ENCODE data around the gene CCDC81.

Gene CCDC81

DNA sequence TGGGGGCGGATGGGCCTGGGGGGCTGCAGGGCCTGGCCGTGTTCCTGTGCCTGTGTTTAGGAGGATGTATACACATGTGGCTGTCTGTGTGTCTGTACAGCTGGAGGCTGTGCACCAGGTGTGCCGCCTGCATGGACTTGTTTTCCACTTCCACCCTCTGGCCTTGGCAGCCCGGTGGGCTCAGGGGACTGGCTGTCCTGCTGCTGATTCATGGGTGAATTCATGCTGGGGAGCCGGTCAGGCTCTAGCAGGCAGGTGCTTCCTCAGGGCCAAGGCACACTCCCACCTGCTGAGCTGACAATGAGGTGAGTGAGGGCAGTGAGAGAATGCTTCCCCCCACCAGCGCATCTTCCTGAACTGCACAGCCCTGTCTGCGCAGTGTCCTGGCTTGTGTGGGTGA is 88.4 kb downstream of the CCDC81 start:
- Histone ChIP-seq H3K4me2 (ENCODE audit: low read length) (no peak overlapping the region), H3K27me3 (ENCODE audit: control insufficient read depth, insufficient read depth, low read length) (no peaks in the 10 kb centered on the region), H3K9me3 (ENCODE audit: control insufficient read depth, low read length) (no peaks in the 10 kb centered on the region), H3K79me2 (no peaks in the 10 kb centered on the region), H3K4me1 (peaks cover 6% of the 10 kb centered on the region), H3K36me3 (ENCODE audit: control insufficient read depth, insufficient read depth, low read length) (no peaks in the 10 kb centered on the region), H2AFZ (no peak overlapping the region), H3K27ac (no peak overlapping the region), H3K9ac (no peak overlapping the region), H3K4me3 (ENCODE audit: low read depth, low read length) (no peak overlapping the region)
- no peak for TF ChIP-seq CTCF (IDR thresholded peaks at IDR 0.05)

DNA sequence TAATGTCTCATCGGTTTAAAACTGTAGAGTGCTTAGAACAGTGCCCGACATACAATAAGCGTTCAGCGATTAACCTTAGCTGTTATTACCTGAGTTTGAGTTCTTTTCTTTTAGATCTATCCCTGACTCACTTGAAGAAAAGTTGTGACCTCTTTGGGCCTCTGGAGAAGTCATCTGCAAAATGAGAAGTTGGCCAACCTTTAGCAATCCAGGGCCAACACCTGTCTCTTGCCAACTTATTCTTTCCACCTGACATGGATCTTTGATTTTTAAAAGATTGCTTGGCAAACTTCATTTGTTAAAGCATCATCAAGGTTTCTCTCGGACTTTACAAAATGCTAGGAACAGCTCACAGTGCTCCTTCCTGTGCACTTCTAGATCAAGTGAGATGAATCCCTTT is 89.3 kb downstream of the CCDC81 start:
- H2AFZ ChIP-seq, result no peak overlapping the region
- no peak overlapping the region for H3K9ac ChIP-seq
- H3K4me1 ChIP-seq, result peaks cover 6% of the 10 kb centered on the region
- H3K9me3 ChIP-seq (ENCODE audit: control insufficient read depth, low read length), result no peaks in the 10 kb centered on the region
- no peak overlapping the region for H3K4me2 ChIP-seq (ENCODE audit: low read length)
- H3K27me3 ChIP-seq (ENCODE audit: control insufficient read depth, insufficient read depth, low read length), result no peaks in the 10 kb centered on the region
- no peak for TF ChIP-seq CTCF (IDR thresholded peaks at IDR 0.05)
- no peaks in the 10 kb centered on the region for H3K36me3 ChIP-seq (ENCODE audit: control insufficient read depth, insufficient read depth, low read length)
- H3K79me2 ChIP-seq, result no peaks in the 10 kb centered on the region
- no peak overlapping the region for H3K27ac ChIP-seq
- no peak overlapping the region for H3K4me3 ChIP-seq (ENCODE audit: low read depth, low read length)

DNA sequence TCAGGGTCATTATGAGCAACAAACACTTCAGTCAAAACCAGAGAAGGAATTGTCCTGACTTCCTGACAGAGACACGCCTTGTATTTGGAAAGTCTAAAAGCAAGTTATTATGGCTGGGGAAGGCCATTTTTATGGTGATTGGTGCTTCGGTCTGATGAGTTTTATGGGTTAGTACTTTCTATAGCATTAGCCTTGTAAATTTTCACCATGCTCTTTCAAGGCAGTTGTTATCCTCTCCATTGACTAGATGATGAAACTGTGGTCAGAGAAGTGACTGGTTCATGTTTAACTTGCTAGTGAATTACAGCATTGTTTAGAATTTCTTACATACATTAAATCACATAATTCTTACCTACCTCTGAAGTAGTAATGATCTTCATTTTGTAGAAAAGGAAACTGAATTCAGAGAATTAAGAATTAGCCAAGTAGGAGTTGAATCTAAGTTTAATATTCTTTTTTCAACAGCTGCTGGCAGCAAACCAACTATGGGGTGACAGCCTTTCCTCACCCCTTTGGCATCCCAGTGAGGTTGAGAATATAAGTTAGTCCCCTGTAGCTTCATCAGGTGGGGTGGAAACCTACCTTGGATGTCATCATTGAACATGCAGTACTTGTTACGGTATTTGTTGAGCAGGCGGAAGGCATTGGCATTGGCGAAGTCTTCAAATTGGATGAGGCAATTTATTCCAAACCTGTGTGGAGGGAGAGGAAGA is 90.0 kb downstream of the CCDC81 start:
- no peak overlapping the region for H3K4me3 ChIP-seq (ENCODE audit: low read depth, low read length)
- no peak overlapping the region for H2AFZ ChIP-seq
- no peaks in the 10 kb centered on the region for H3K36me3 ChIP-seq (ENCODE audit: control insufficient read depth, insufficient read depth, low read length)
- H3K4me2 ChIP-seq (ENCODE audit: low read length), result no peak overlapping the region
- no peak overlapping the region for H3K9ac ChIP-seq
- H3K9me3 ChIP-seq (ENCODE audit: control insufficient read depth, low read length), result no peaks in the 10 kb centered on the region
- no peaks in the 10 kb centered on the region for H3K27me3 ChIP-seq (ENCODE audit: control insufficient read depth, insufficient read depth, low read length)
- H3K27ac ChIP-seq, result no peak overlapping the region
- no peak for TF ChIP-seq CTCF (IDR thresholded peaks at IDR 0.05)
- peaks cover 6% of the 10 kb centered on the region for H3K4me1 ChIP-seq
- H3K79me2 ChIP-seq, result no peaks in the 10 kb centered on the region

DNA sequence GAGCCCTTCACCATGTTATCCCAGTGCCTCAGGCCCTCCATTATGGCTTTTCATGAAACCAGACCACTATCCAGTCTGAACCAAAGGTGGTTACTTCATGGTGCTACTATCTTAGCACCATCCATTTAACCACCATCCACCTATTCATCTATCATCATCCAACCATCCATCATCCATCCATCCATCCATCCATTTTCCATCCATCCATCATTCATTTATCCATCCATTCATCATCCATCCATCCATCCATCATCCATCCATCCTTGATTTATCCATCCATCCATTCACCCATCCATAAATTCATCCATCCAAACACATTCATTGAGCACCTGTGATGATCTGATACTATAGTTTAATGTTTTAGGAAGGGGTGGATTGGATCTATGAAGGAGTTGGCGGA is 93.5 kb downstream of the CCDC81 start:
- no peak overlapping the region for H2AFZ ChIP-seq
- peaks cover 3% of the 10 kb centered on the region for H3K4me1 ChIP-seq
- H3K9me3 ChIP-seq (ENCODE audit: control insufficient read depth, low read length), result no peaks in the 10 kb centered on the region
- no peak overlapping the region for H3K27ac ChIP-seq
- no peaks in the 10 kb centered on the region for H3K27me3 ChIP-seq (ENCODE audit: control insufficient read depth, insufficient read depth, low read length)
- no peak overlapping the region for H3K9ac ChIP-seq
- H3K4me3 ChIP-seq (ENCODE audit: low read depth, low read length), result no peak overlapping the region
- H3K36me3 ChIP-seq (ENCODE audit: control insufficient read depth, insufficient read depth, low read length), result no peaks in the 10 kb centered on the region
- H3K4me2 ChIP-seq (ENCODE audit: low read length), result no peak overlapping the region
- no peak for TF ChIP-seq CTCF (IDR thresholded peaks at IDR 0.05)
- no peaks in the 10 kb centered on the region for H3K79me2 ChIP-seq
